Testis (tissue), 2 donors: Measurements from ENCODE around the gene ACSS1.

Experiments
- POLR2A ChIP-seq: fragments of 450-650 bp; IDR thresholded peaks from one replicate; pipeline ENCODE4 v1.6.1; 2017; ENCODE audit warnings: antibody characterized with exemption, mild to moderate bottlenecking, moderate library complexity
- TF ChIP-seq, protein P1 (sequence below), 3 experiments: fragments of 450-650 bp in 2 of 3; fragments of 200-600 bp in 1 of 3; sonication (generic) in 1 of 3; IDR thresholded peaks; one replicate each; pipeline ENCODE4 v1.5.1; 2016 to 2019; ENCODE audit warnings: antibody characterized with exemption in 3 of 3, mild to moderate bottlenecking in 2 of 3, moderate library complexity in 1 of 3

DNA sequence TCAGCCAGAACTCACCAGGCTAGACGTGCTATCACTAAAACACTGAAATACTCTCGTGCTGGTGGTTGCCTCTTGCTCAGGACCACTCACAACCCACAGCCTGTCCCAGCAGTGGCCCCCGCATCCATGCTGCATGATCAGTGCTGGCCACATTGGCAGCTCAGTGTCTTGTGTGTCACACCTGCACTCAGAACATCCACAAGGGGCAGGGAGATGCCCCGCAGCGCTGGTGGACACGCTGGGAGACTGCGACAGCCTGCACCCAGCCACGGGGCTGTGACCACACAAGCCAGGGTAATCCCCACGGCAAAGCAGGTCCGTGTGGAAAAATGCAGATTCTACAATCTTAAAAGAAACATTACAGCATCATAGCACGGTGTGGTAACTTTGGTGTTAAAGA lies 41.5 kb downstream of the ACSS1 start:
- no peak for TF ChIP-seq POLR2A
- TF ChIP-seq, protein P1, sequence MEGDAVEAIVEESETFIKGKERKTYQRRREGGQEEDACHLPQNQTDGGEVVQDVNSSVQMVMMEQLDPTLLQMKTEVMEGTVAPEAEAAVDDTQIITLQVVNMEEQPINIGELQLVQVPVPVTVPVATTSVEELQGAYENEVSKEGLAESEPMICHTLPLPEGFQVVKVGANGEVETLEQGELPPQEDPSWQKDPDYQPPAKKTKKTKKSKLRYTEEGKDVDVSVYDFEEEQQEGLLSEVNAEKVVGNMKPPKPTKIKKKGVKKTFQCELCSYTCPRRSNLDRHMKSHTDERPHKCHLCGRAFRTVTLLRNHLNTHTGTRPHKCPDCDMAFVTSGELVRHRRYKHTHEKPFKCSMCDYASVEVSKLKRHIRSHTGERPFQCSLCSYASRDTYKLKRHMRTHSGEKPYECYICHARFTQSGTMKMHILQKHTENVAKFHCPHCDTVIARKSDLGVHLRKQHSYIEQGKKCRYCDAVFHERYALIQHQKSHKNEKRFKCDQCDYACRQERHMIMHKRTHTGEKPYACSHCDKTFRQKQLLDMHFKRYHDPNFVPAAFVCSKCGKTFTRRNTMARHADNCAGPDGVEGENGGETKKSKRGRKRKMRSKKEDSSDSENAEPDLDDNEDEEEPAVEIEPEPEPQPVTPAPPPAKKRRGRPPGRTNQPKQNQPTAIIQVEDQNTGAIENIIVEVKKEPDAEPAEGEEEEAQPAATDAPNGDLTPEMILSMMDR (IDR thresholded peaks at IDR 0.05): no peak
